Heart left ventricle (tissue), 16 donors: ENCODE results near the gene PEX19. TPM values are rescaled to one million over a fixed set of nuclear protein-coding genes. Genes with fewer than 3 reads are reported as not detected.
A peak's percentile ranks its signal among the peaks of the same experiment; 100 is the strongest.
"Not testable (repeated sequence)": the region's sequence is repeated elsewhere in the genome, so short reads cannot be mapped to it uniquely, and the experiment has no call there.

ENCODE experiments used
- ATAC-seq, 4 donors: fragments of 200-7000 bp; cut with Tn5 transposase; one replicate each; pipeline ENCODE4 v1.9.1; 2020 to 2022; ENCODE audit warnings: moderate library complexity in 4 of 4, mild to moderate bottlenecking in 3 of 4, moderate number of reproducible peaks in 1 of 4
- DNase-seq, 5 donors: peaks; one replicate each; pipeline ENCODE4 v3.0.0-alpha.2; 2020
- H3K27ac ChIP-seq, 12 donors: fragments of 200-600 bp; sonication (generic) in 4 of 12; one replicate each; pipeline versions ENCODE4 v1.5.0 to v1.8.0; 2016 to 2022; ENCODE audit warnings: mild to moderate bottlenecking in 2 of 12
- H3K27me3 ChIP-seq, 9 donors: fragments of 200-600 bp; sonication (generic) in 2 of 9; one replicate each; pipeline versions ENCODE4 v1.5.1 to v1.8.0; 2016 to 2022; ENCODE audit warnings: mild to moderate bottlenecking in 3 of 9
- H3K36me3 ChIP-seq, 9 donors: fragments of 200-600 bp; sonication (generic) in 2 of 9; one replicate each; pipeline versions ENCODE4 v1.5.0 to v1.8.0; 2018 to 2022; ENCODE audit warnings: mild to moderate bottlenecking in 2 of 9
- H3K4me1 ChIP-seq, 12 donors: fragments of 200-600 bp; sonication (generic) in 4 of 12; one replicate each; pipeline versions ENCODE4 v1.5.0 to v1.8.0; 2016 to 2022; ENCODE audit warnings: mild to moderate bottlenecking in 3 of 12
- H3K4me3 ChIP-seq, 12 donors: fragments of 200-600 bp; sonication (generic) in 4 of 12; one replicate each; pipeline versions ENCODE4 v1.5.0 to v1.8.0; 2017 to 2022; ENCODE audit warnings: mild to moderate bottlenecking in 9 of 12, moderate library complexity in 4 of 12
- H3K9me3 ChIP-seq, 12 donors: fragments of 200-600 bp; sonication (generic) in 4 of 12; one replicate each; pipeline versions ENCODE4 v1.5.0 to v1.8.0; 2016 to 2022; ENCODE audit warnings: mild to moderate bottlenecking in 1 of 12
- POLR2A ChIP-seq, 2 donors: fragments of 450-650 bp; IDR thresholded peaks; one replicate each; pipeline ENCODE4 v1.6.1; 2017; ENCODE audit warnings: antibody characterized with exemption in 2 of 2, mild to moderate bottlenecking in 2 of 2, moderate library complexity in 2 of 2
- WGBS, 4 donors: extraction: QIAGEN DNeasy Blood & Tissue Kit in 2 of 4; methylation state at CpG; one replicate each; pipeline versions ENCODE4 v1.1.5 to v1.1.7; 2013 to 2018; 5-methylcytosine and 5-hydroxymethylcytosine counted together
- intact Hi-C, 10 donors: fragments of 100-400 bp; cut with DNase I; formaldehyde crosslinking; loops; one replicate each; pipeline versions ENCODE4 v1.11.1 to v1.14.2; 2022
- polyA plus RNA-seq, 2 donors: library from polyadenylated mRNA; stranded (reverse); fragments of 200-250 nt; gene quantifications; one replicate each; pipeline ENCODE4 v1.2.3, GENCODE V29; 2013
- total RNA-seq, 9 donors: library from RNA; depleted of rRNA in 2 of 9; stranded (reverse); fragments of >200 nt in 2 of 9; fragmentation: NEBNext Ultra II Directional in 3 of 9; extraction: Animal tissue kit (Norgen Biotek cat#: 25700) in 3 of 9; gene quantifications; one replicate each; pipeline versions ENCODE4 v1.1.0 to v1.2.4, GENCODE V29; 2016 to 2023
- TF ChIP-seq, protein P1 (sequence below), 12 donors: fragments of 200-600 bp; sonication (generic) in 4 of 12; IDR thresholded peaks; one replicate each; pipeline versions ENCODE4 v1.5.0 to v1.8.0; 2018 to 2022; ENCODE audit warnings: antibody characterized with exemption in 12 of 12, mild to moderate bottlenecking in 5 of 12
- donor health status: ischemic (EF 13 %, LVEDD 7.1; RV severe dilation, severe dysfunction).
- donor health status: healthy with polysubstance abuse.
- donor health status: DM: no; HTN: yes; CAD: no.
- donor health status: DM: no; HTN: no; CAD: no.
- donor health status: ischemic (EF 25% LVEDD 6.9; RV normal size, moderate dysfunction).
- donor health status: ischemic (EF 25% LVEDD 5.7; RV mildly dilated, moderate dysfunction).
- donor health status: healthy.
- donor health status: DM: yes; HTN: yes; CAD: no.
- donor health status: ischemic (EF 35%, LVEDD 5.7; RV mildly dilated, moderate dysfunction).
- donor health status: nonischemic (EF 11% LVEDD 7.7; RV severe dilation, severe dysfunction).
- donor health status: DM: yes; HTN: yes; CAD: no.
- donor health status: PGD.
- donor health status: ischemic (EF 29% LVEDD 5.4; RV normal size, mild dysfunction).
- donor health status: nonischemic (EF 23%, LVEDD 6.1; RV moderate dilation, normal function).

Gene PEX19
- total and polyA plus RNA-seq, 11 donors, result 22.5 to 105 (median 85.3) TPM

GRCh38 chr1:160291248-160292220 lies 6.6 kb upstream of the PEX19 start:
- intact Hi-C loops, result loop anchor here in 9 of 10 donors (1.0 to 5.0 kb wide), 7 partner anchors 74 to 194 kb away; partner anchors contain the start of genes CASQ1 (in 4 of the 9) and IGSF8 (in 1 of the 9)
- ATAC-seq, result peak; percentile 73 to 90 (median 82)

DNA sequence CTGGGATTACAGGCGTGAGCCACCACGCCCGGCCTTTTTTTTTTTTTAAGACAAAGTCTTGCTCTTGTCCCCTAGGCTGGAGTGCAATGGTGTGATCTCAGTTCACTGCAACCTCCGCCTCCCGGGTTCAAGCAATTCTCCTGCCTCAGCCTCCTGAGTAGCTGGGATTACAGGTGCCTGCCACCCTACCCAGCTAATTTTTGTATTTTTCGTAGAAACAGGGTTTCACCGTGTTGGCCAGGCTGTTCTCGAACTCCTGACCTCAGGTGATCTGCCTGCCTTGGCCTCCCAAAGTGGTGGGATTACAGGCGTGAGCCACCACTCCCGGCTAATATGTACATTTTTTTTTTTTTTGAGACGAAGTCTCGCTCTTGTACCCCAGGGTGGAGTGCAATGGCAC lies 2.8 kb upstream of the PEX19 start:
- 93 to 96% (median 95%) methylated on average over 12 of the region's 12 CpGs for WGBS, 4 donors
- intact Hi-C loops, result loop anchor here in 3 of 10 donors (5.0 kb wide), 3 partner anchors 55 to 190 kb away; partner anchors contain the start of genes COPA (in 1 of the 3), IGSF8 (in 1 of the 3) and NCSTN (in 1 of the 3)
- not testable (repeated sequence) for H3K4me3 ChIP-seq, H3K27me3 ChIP-seq, H3K27ac ChIP-seq, ATAC-seq, DNase-seq, H3K9me3 ChIP-seq
- peaks cover 8 to 58% (median 50%) of the 10 kb centered on the region in 9 donors for H3K36me3 ChIP-seq
- H3K4me1 ChIP-seq, result peaks cover 0 to 27% (median 18%) of the 10 kb centered on the region in 12 donors

More at GRCh38 chr1:160291248-160292220, 6.6 kb upstream of the PEX19 start:
- H3K36me3 ChIP-seq, result peaks cover 11 to 89% (median 86%) of the 10 kb centered on the region in 9 donors
- no peak for TF ChIP-seq POLR2A (IDR thresholded peaks at IDR 0.05)
- TF ChIP-seq, protein P1, sequence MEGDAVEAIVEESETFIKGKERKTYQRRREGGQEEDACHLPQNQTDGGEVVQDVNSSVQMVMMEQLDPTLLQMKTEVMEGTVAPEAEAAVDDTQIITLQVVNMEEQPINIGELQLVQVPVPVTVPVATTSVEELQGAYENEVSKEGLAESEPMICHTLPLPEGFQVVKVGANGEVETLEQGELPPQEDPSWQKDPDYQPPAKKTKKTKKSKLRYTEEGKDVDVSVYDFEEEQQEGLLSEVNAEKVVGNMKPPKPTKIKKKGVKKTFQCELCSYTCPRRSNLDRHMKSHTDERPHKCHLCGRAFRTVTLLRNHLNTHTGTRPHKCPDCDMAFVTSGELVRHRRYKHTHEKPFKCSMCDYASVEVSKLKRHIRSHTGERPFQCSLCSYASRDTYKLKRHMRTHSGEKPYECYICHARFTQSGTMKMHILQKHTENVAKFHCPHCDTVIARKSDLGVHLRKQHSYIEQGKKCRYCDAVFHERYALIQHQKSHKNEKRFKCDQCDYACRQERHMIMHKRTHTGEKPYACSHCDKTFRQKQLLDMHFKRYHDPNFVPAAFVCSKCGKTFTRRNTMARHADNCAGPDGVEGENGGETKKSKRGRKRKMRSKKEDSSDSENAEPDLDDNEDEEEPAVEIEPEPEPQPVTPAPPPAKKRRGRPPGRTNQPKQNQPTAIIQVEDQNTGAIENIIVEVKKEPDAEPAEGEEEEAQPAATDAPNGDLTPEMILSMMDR (IDR thresholded peaks at IDR 0.05), result peak; percentile 62 to 86 (median 78)
- no peaks in the 10 kb centered on the region for H3K9me3 ChIP-seq
- WGBS, 4 donors, result 35 to 46% (median 43%) methylated on average over 11 of the region's 11 CpGs
- no peak overlapping the region for H3K4me3 ChIP-seq
- peaks cover 0 to 5% (median 0%) of the 10 kb centered on the region in 12 donors for H3K4me1 ChIP-seq
- peak in 4 of 5 donors; percentile 44 to 60 (median 53) for DNase-seq
- no peaks in the 10 kb centered on the region for H3K27me3 ChIP-seq
- H3K27ac ChIP-seq, result peak overlapping the region in 1 of 12 donors; percentile 32

DNA sequence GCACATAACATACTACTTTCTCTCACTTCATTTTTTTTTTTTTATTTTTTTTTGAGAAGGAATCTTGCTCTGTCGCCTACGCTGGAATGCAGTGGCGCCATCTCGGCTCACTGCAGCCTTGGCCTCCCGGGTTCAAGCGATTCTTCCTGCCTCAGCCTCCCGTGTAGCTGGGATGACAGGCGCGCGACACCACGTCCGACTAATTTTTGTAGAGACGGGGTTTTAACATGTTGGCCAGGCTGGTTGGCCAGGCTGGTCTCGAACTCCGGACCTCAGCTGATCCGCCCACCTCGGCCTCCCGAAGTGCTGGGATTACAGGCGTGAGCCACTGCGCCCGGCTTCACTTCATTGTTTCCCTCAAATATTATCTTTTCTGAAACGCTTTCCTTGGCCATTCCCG lies 573 bp upstream of the PEX19 start:
- peak in 1 of 5 donors; percentile 53 for DNase-seq
- H3K9me3 ChIP-seq, result no peaks in the 10 kb centered on the region
- H3K27ac ChIP-seq, result no peak overlapping the region
- H3K4me3 ChIP-seq, result peak overlapping the region in 11 of 12 donors; percentile 76 to 98 (median 82)
- peaks cover 0 to 58% (median 50%) of the 10 kb centered on the region in 9 donors for H3K36me3 ChIP-seq
- no peak for ATAC-seq
- WGBS, 4 donors, result 75 to 84% (median 81%) methylated on average over 23 of the region's 23 CpGs
- TF ChIP-seq, protein P1 (IDR thresholded peaks at IDR 0.05), result no peak
- TF ChIP-seq POLR2A (IDR thresholded peaks at IDR 0.05), result no peak
- no peaks in the 10 kb centered on the region for H3K27me3 ChIP-seq
- H3K4me1 ChIP-seq, result peaks cover 0 to 25% (median 18%) of the 10 kb centered on the region in 12 donors
- intact Hi-C loops, result loop anchor here in 4 of 10 donors (2.0 to 5.0 kb wide), 4 partner anchors 23 to 188 kb away; partner anchors contain the start of genes DCAF8 (in 2 of the 4), COPA (in 1 of the 4), IGSF8 (in 1 of the 4) and NCSTN (in 1 of the 4)

GRCh38 chr1:160284220-160284781 lies 632 bp downstream of the PEX19 start:
- ATAC-seq (peak in 2 of 4 donors; percentile 37 to 47), DNase-seq (no peak)
- TF ChIP-seq POLR2A (IDR thresholded peaks at IDR 0.05), result no peak
- TF ChIP-seq, protein P1 (IDR thresholded peaks at IDR 0.05), result no peak
- Histone ChIP-seq H3K4me1 (peaks cover 0 to 25% (median 18%) of the 10 kb centered on the region in 12 donors), H3K4me3 (peak overlapping the region; percentile 76 to 98 (median 88)), H3K27ac (peak overlapping the region; percentile 56 to 92 (median 84)), H3K36me3 (peaks cover 1 to 58% (median 50%) of the 10 kb centered on the region in 9 donors), H3K9me3 (no peaks in the 10 kb centered on the region), H3K27me3 (no peaks in the 10 kb centered on the region)
- WGBS, 4 donors, result 2 to 4% (median 3%) methylated on average over 15 of the region's 15 CpGs
- intact Hi-C loops, result loop anchor here in 2 of 10 donors (2.0 kb wide), 1 partner anchor 22 kb away; the partner anchor contains the start of gene DCAF8 (in 2 of the 2)
